H9 (cell line): ENCODE results near the gene ROR1. TPM values are rescaled to one million over a fixed set of nuclear protein-coding genes. Genes with fewer than 3 reads are reported as not detected.

ENCODE experiments used
- DNase-seq: peaks from one replicate; pipeline ENCODE4 v3.0.0-alpha.2; 2017
- H2AFZ ChIP-seq: one replicate; pipeline ENCODE4 v1.6.1; 2013; ENCODE audit warnings: mild to moderate bottlenecking, low read length, control low read depth, moderate library complexity
- H2AK5ac ChIP-seq: 2 replicates; pipeline ENCODE4 v1.6.1; 2013; ENCODE audit warnings: low read length, control low read depth, mixed read lengths; ENCODE audit not compliant: insufficient read length
- H2BK120ac ChIP-seq: one replicate; pipeline ENCODE4 v1.6.1; 2013; ENCODE audit warnings: low read depth, mild to moderate bottlenecking, low read length, control low read depth, inconsistent platforms; ENCODE audit not compliant: poor library complexity, severe bottlenecking
- H2BK12ac ChIP-seq: 2 replicates; pipeline ENCODE4 v1.6.1; 2013; ENCODE audit warnings: low read length, control low read depth, mixed read lengths, low read depth; ENCODE audit not compliant: insufficient read length
- H2BK15ac ChIP-seq: 2 replicates; pipeline ENCODE4 v1.6.1; 2013; ENCODE audit warnings: low read depth, low read length, control low read depth
- H2BK20ac ChIP-seq: one replicate; pipeline ENCODE4 v1.6.1; 2013; ENCODE audit warnings: low read depth, mild to moderate bottlenecking, low read length, control low read depth, inconsistent platforms; ENCODE audit not compliant: poor library complexity, severe bottlenecking
- H2BK5ac ChIP-seq: 2 replicates; pipeline ENCODE4 v1.6.1; 2013; ENCODE audit warnings: low read length, control low read depth, mixed read lengths; ENCODE audit not compliant: insufficient read length
- H3K14ac ChIP-seq: 2 replicates; pipeline ENCODE4 v1.6.1; 2013; ENCODE audit warnings: low read length, control low read depth; ENCODE audit not compliant: insufficient read depth
- H3K18ac ChIP-seq: 2 replicates; pipeline ENCODE4 v1.6.1; 2013; ENCODE audit warnings: low read depth, mild to moderate bottlenecking, mixed read lengths, low read length, control low read depth; ENCODE audit not compliant: insufficient read length
- H3K23ac ChIP-seq: 2 replicates; pipeline ENCODE4 v1.6.1; 2013; ENCODE audit warnings: low read length, control low read depth, mixed read lengths, low read depth; ENCODE audit not compliant: insufficient read length
- H3K23me2 ChIP-seq: 2 replicates; pipeline ENCODE4 v1.6.1; 2013; ENCODE audit warnings: low read depth, mild to moderate bottlenecking, mixed read lengths, low read length, control low read depth; ENCODE audit not compliant: insufficient read length, poor library complexity, severe bottlenecking
- H3K27ac ChIP-seq: 2 replicates; pipeline ENCODE4 v1.5.1; 2013; ENCODE audit warnings: low read length, control low read depth, mixed read lengths, low read depth; ENCODE audit not compliant: insufficient read length
- H3K27me3 ChIP-seq: 2 replicates; pipeline ENCODE4 v1.6.1; 2013; ENCODE audit warnings: low read length, control low read depth, inconsistent platforms; ENCODE audit not compliant: insufficient read depth
- H3K4ac ChIP-seq: 2 replicates; pipeline ENCODE4 v1.6.1; 2013; ENCODE audit warnings: low read depth, mild to moderate bottlenecking, control low read depth, inconsistent platforms, low read length, moderate library complexity
- H3K4me1 ChIP-seq: 2 replicates; pipeline ENCODE4 v1.6.1; 2013; ENCODE audit warnings: low read length, control low read depth, inconsistent platforms; ENCODE audit not compliant: insufficient read depth
- H3K4me2 ChIP-seq: 2 replicates; pipeline ENCODE4 v1.6.1; 2013; ENCODE audit warnings: low read length, control low read depth, mixed read lengths; ENCODE audit not compliant: insufficient read length, insufficient read depth
- H3K56ac ChIP-seq: 2 replicates; pipeline ENCODE4 v1.6.1; 2013; ENCODE audit warnings: low read depth, mild to moderate bottlenecking, mixed read lengths, low read length, control low read depth; ENCODE audit not compliant: insufficient read length
- H3K79me1 ChIP-seq: 2 replicates; pipeline ENCODE4 v1.6.1; 2013; ENCODE audit warnings: low read depth, mild to moderate bottlenecking, moderate library complexity, low read length, control low read depth, inconsistent platforms; ENCODE audit not compliant: insufficient read depth, poor library complexity, severe bottlenecking
- H3K79me2 ChIP-seq: 2 replicates; pipeline ENCODE4 v1.6.1; 2013; ENCODE audit warnings: low read length, control low read depth, inconsistent platforms; ENCODE audit not compliant: insufficient read depth
- H3K9ac ChIP-seq: 2 replicates; pipeline ENCODE4 v1.6.1; 2013; ENCODE audit warnings: low read length, control low read depth, mixed read lengths; ENCODE audit not compliant: insufficient read length; ENCODE audit errors: extremely low read depth
- H3K9me3 ChIP-seq: one replicate; pipeline ENCODE4 v1.6.1; 2013; ENCODE audit warnings: low read depth, low read length, inconsistent platforms; ENCODE audit not compliant: control insufficient read depth
- H3T11ph ChIP-seq: one replicate; pipeline ENCODE4 v1.6.1; 2013; ENCODE audit warnings: mild to moderate bottlenecking, low read length, control low read depth, inconsistent platforms
- H4K20me1 ChIP-seq: one replicate; pipeline ENCODE4 v1.6.1; 2013; ENCODE audit not compliant: control insufficient read depth, insufficient read length, insufficient read depth
- H4K5ac ChIP-seq: 2 replicates; pipeline ENCODE4 v1.6.1; 2013; ENCODE audit warnings: low read depth, mild to moderate bottlenecking, mixed read lengths, low read length, control low read depth; ENCODE audit not compliant: insufficient read length
- H4K8ac ChIP-seq: replicated peaks from 2 replicates; pipeline ENCODE4 v1.6.1; 2013; ENCODE audit warnings: low read length, control low read depth, mixed read lengths, low read depth; ENCODE audit not compliant: insufficient read length
- H4K91ac ChIP-seq: 2 replicates; pipeline ENCODE4 v1.6.1; 2013; ENCODE audit warnings: low read depth, mild to moderate bottlenecking, moderate library complexity, mixed read lengths, low read length, control low read depth; ENCODE audit not compliant: insufficient read length
- H3K27ac Mint-ChIP-seq, 3 experiments: 2 replicates in 2 of 3; 3 replicates in 1 of 3; pipeline ENCODE4 v1.8.0; 2020 to 2021; ENCODE audit warnings: mixed read lengths in 3 of 3, mild to moderate bottlenecking in 1 of 3, moderate library complexity in 1 of 3
- H3K27me3 Mint-ChIP-seq: 2 replicates; pipeline ENCODE4 v1.8.0; 2021; ENCODE audit warnings: low read depth, mild to moderate bottlenecking, moderate library complexity, mixed read lengths
- H3K36me3 Mint-ChIP-seq, 3 experiments: 2 replicates in 2 of 3; 3 replicates in 1 of 3; pipeline ENCODE4 v1.8.0; 2020 to 2021; ENCODE audit warnings: low read depth in 3 of 3, mixed read lengths in 3 of 3; ENCODE audit not compliant: insufficient read depth in 1 of 3
- H3K4me1 Mint-ChIP-seq, 2 experiments: 2 replicates each; pipeline ENCODE4 v1.8.0; 2020; ENCODE audit warnings: mixed read lengths in 2 of 2
- H3K4me3 Mint-ChIP-seq, 2 experiments: 2 replicates in 1 of 2; 3 replicates in 1 of 2; pipeline ENCODE4 v1.8.0; 2020 to 2021; ENCODE audit warnings: mild to moderate bottlenecking in 2 of 2, mixed read lengths in 2 of 2, moderate library complexity in 1 of 2
- H3K9me3 Mint-ChIP-seq, 2 experiments: 2 replicates in 1 of 2; 3 replicates in 1 of 2; pipeline ENCODE4 v1.8.0; 2020; ENCODE audit warnings: mild to moderate bottlenecking in 2 of 2, mixed read lengths in 2 of 2, moderate library complexity in 1 of 2
- WGBS: extraction: QIAGEN DNeasy Blood & Tissue Kit; methylation state at CpG from one replicate; pipeline ENCODE4 v1.1.7; 2013; ENCODE audit warnings: missing lambda C conversion rate, low lambda C conversion rate, mixed read lengths; ENCODE audit not compliant: insufficient read length; ENCODE audit errors: extremely low coverage; 5-methylcytosine and 5-hydroxymethylcytosine counted together
- total RNA-seq: library from RNA; stranded (reverse); gene quantifications from 2 replicates; pipeline ENCODE4 v1.2.1, GENCODE V29; 2021
- TF ChIP-seq, protein P1 (sequence below): fragments of 200-600 bp; sonication (generic); conservative IDR thresholded peaks from 3 replicates; pipeline ENCODE4 v1.8.0; 2021; ENCODE audit warnings: antibody characterized with exemption, mild to moderate bottlenecking

The ROR1 gene
- total RNA-seq, 1 experiment from 2014 or later, result 75.9 TPM

DNA sequence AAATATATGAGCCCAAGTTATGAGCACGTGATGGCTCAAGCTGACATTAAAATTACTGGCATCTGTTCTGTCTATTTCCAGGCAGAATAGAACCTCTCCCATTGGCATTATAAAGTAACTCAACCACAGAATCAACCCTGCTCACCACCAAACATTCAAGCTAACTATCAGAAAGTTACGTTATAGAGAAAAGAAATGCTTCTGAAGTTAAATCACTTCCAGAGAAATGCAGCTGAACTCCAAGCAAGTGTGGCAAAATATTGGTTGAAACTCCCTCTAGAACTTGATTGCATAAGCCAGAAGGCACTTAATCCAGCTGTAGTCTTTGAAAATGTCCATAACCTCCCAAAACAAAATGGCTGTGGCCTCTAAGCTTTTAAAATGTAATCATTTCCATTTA lies 393.4 kb downstream of the ROR1 start:
- H3K4me1 ChIP-seq, result peaks cover 6% of the 10 kb centered on the region
- no peaks in the 10 kb centered on the region for H3K27me3 ChIP-seq
- H4K20me1 ChIP-seq, result no peaks in the 10 kb centered on the region
- no peak overlapping the region for H4K8ac ChIP-seq
- H3T11ph ChIP-seq, result no peak overlapping the region
- H3K23ac ChIP-seq, result no peak overlapping the region
- no peak overlapping the region for H4K5ac ChIP-seq
- H3K23me2 ChIP-seq, result no peaks in the 10 kb centered on the region
- WGBS, result no CpG with 5 or more reads among the region's 2 CpGs
- H3K9me3 Mint-ChIP-seq, result peaks cover 13 to 33% of the 10 kb centered on the region in 2 experiments
- H2BK20ac ChIP-seq, result no peak overlapping the region
- TF ChIP-seq, protein P1, sequence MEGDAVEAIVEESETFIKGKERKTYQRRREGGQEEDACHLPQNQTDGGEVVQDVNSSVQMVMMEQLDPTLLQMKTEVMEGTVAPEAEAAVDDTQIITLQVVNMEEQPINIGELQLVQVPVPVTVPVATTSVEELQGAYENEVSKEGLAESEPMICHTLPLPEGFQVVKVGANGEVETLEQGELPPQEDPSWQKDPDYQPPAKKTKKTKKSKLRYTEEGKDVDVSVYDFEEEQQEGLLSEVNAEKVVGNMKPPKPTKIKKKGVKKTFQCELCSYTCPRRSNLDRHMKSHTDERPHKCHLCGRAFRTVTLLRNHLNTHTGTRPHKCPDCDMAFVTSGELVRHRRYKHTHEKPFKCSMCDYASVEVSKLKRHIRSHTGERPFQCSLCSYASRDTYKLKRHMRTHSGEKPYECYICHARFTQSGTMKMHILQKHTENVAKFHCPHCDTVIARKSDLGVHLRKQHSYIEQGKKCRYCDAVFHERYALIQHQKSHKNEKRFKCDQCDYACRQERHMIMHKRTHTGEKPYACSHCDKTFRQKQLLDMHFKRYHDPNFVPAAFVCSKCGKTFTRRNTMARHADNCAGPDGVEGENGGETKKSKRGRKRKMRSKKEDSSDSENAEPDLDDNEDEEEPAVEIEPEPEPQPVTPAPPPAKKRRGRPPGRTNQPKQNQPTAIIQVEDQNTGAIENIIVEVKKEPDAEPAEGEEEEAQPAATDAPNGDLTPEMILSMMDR, result no peak
- H2BK5ac ChIP-seq, result no peak overlapping the region
- H3K4ac ChIP-seq, result no peak overlapping the region
- H2BK12ac ChIP-seq, result no peak overlapping the region
- H3K4me2 ChIP-seq, result no peak overlapping the region
- no peak overlapping the region for H3K14ac ChIP-seq
- no peak overlapping the region for H2AK5ac ChIP-seq
- H3K79me2 ChIP-seq, result no peaks in the 10 kb centered on the region
- peaks cover 53 to 55% (median 53%) of the 10 kb centered on the region in 3 experiments for H3K36me3 Mint-ChIP-seq
- H4K91ac ChIP-seq, result no peak overlapping the region
- H2AFZ ChIP-seq, result no peak overlapping the region
- H2BK120ac ChIP-seq, result no peak overlapping the region
- no peaks in the 10 kb centered on the region for H3K27me3 Mint-ChIP-seq
- no peak overlapping the region for H2BK15ac ChIP-seq
- no peak overlapping the region for H3K9ac ChIP-seq
- no peak overlapping the region for H3K4me3 Mint-ChIP-seq
- H3K56ac ChIP-seq, result no peak overlapping the region
- no peak overlapping the region for H3K27ac ChIP-seq
- H3K9me3 ChIP-seq, result peaks cover 7% of the 10 kb centered on the region
- H3K27ac Mint-ChIP-seq, result no peak overlapping the region
- no peak for DNase-seq
- no peaks in the 10 kb centered on the region for H3K79me1 ChIP-seq
- no peak overlapping the region for H3K18ac ChIP-seq
- H3K4me1 Mint-ChIP-seq, result peaks cover 20 to 23% of the 10 kb centered on the region in 2 experiments
